Measurements from ENCODE around the gene CNBD2. TPM values are rescaled to one million over a fixed set of nuclear protein-coding genes. Genes with fewer than 3 reads are reported as not detected.
"Not testable (repeated sequence)": the region's sequence is repeated elsewhere in the genome, so short reads cannot be mapped to it uniquely, and the experiment has no call there.

CNBD2 gene
- total and polyA plus RNA-seq, 9 donors: 0.15 to 5.5 (median 0.37) TPM

- Histone ChIP-seq H3K27me3 (ENCODE audit: control insufficient read depth, insufficient read depth, low read length) (no peaks in the 10 kb centered on the region), H3K9me3 (replicated peaks; ENCODE audit: control insufficient read depth, low read depth, low read length) (no peaks in the 10 kb centered on the region), H3K36me3 (ENCODE audit: control insufficient read depth, insufficient read depth, low read length) (no peaks in the 10 kb centered on the region), H3K27ac (ENCODE audit: low read length) (no peak overlapping the region), H3K4me3 (ENCODE audit: low read length) (no peak overlapping the region), H3K4me1 (ENCODE audit: control insufficient read depth, insufficient read depth, low read length) (no peaks in the 10 kb centered on the region)
- DNase-seq: no peak
- 64% methylated on average over 1 of the region's 2 CpGs for WGBS (ENCODE audit: insufficient coverage)
These were observed 103.5 kb downstream of the CNBD2 start for GRCh38 chr20:36071848-36072247.

GRCh38 chr20:36074983-36075382, 106.6 kb downstream of the CNBD2 start:
- DNase-seq: no peak
- no CpG with 5 or more reads among the region's 2 CpGs for WGBS (ENCODE audit: insufficient coverage)
- Histone ChIP-seq H3K27me3 (ENCODE audit: control insufficient read depth, insufficient read depth, low read length) (peaks cover 3% of the 10 kb centered on the region), H3K27ac (ENCODE audit: low read length) (no peak overlapping the region), H3K9me3 (replicated peaks; ENCODE audit: control insufficient read depth, low read depth, low read length) (no peaks in the 10 kb centered on the region), H3K4me3 (ENCODE audit: low read length) (no peak overlapping the region), H3K36me3 (ENCODE audit: control insufficient read depth, insufficient read depth, low read length) (no peaks in the 10 kb centered on the region), H3K4me1 (ENCODE audit: control insufficient read depth, insufficient read depth, low read length) (no peaks in the 10 kb centered on the region)

GRCh38 chr20:36077762-36078161, 109.4 kb downstream of the CNBD2 start:
- H3K36me3 ChIP-seq (ENCODE audit: control insufficient read depth, insufficient read depth, low read length); DNase-seq; H3K4me3 ChIP-seq (ENCODE audit: low read length); H3K27ac ChIP-seq (ENCODE audit: low read length); H3K4me1 ChIP-seq (ENCODE audit: control insufficient read depth, insufficient read depth, low read length); H3K27me3 ChIP-seq (ENCODE audit: control insufficient read depth, insufficient read depth, low read length); H3K9me3 ChIP-seq (replicated peaks; ENCODE audit: control insufficient read depth, low read depth, low read length): not testable (repeated sequence)
- WGBS (ENCODE audit: insufficient coverage): 69% methylated on average over 2 of the region's 5 CpGs

- no peak for DNase-seq
- H3K27me3 ChIP-seq (ENCODE audit: control insufficient read depth, insufficient read depth, low read length): peaks cover 3% of the 10 kb centered on the region
- no peaks in the 10 kb centered on the region for H3K36me3 ChIP-seq (ENCODE audit: control insufficient read depth, insufficient read depth, low read length)
- 100% methylated on average over 1 of the region's 6 CpGs for WGBS (ENCODE audit: insufficient coverage)
- H3K9me3 ChIP-seq (replicated peaks; ENCODE audit: control insufficient read depth, low read depth, low read length): peaks cover 2% of the 10 kb centered on the region
- no peaks in the 10 kb centered on the region for H3K4me1 ChIP-seq (ENCODE audit: control insufficient read depth, insufficient read depth, low read length)
- no peak overlapping the region for H3K27ac ChIP-seq (ENCODE audit: low read length)
- no peak overlapping the region for H3K4me3 ChIP-seq (ENCODE audit: low read length)
These were observed 111.1 kb downstream of the CNBD2 start for GRCh38 chr20:36079486-36079885.

DNA sequence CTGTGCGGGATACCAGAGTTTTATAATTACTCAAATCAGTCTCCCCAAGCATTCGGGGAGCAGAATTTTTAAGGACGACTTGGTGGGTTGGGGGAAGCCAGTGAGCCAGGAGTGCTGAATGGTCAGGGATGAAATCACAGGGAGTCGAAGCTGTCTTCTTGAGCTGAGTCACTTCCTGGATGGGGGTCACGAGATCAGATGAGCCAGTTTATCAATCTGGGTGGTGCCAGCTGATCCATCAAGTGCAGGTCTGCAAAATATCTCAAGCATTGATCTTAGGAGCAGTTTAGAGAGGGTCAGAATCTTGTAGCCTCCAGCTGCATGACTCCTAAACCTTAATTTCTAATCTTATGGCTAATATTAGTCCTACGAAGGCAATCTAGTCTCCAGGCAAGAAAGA, 111.6 kb downstream of the CNBD2 start:
- H3K36me3 ChIP-seq (ENCODE audit: control insufficient read depth, insufficient read depth, low read length); H3K9me3 ChIP-seq (replicated peaks; ENCODE audit: control insufficient read depth, low read depth, low read length); H3K4me1 ChIP-seq (ENCODE audit: control insufficient read depth, insufficient read depth, low read length); H3K27me3 ChIP-seq (ENCODE audit: control insufficient read depth, insufficient read depth, low read length); H3K27ac ChIP-seq (ENCODE audit: low read length); H3K4me3 ChIP-seq (ENCODE audit: low read length); DNase-seq: not testable (repeated sequence)
- 79% methylated on average over 3 of the region's 6 CpGs for WGBS (ENCODE audit: insufficient coverage)

Other genes starting within 250 kb of the CNBD2 start
- gene RBM39, start 226.3 kb upstream of the CNBD2 start, total RNA-seq: 300 TPM
- gene RBM39, start 226.3 kb upstream of the CNBD2 start, polyA plus RNA-seq (ENCODE audit: insufficient read depth in 1 of 8, insufficient read length in 8 of 8, low replicate concordance in 1 of 8): 100 to 1,000 TPM; 222 to 310 (median 269) TPM
- 28.3 TPM for gene PHF20, start 196.6 kb upstream of the CNBD2 start, total RNA-seq
- 10 to 100 TPM; 24.1 to 35.0 (median 28.6) TPM for gene PHF20, start 196.6 kb upstream of the CNBD2 start, polyA plus RNA-seq (ENCODE audit: insufficient read depth in 1 of 8, insufficient read length in 8 of 8, low replicate concordance in 1 of 8)
- 26.4 TPM for gene SCAND1, start 14.1 kb upstream of the CNBD2 start, total RNA-seq
- 10 to 100 TPM; 28.2 to 41.9 (median 36.9) TPM for gene SCAND1, start 14.1 kb upstream of the CNBD2 start, polyA plus RNA-seq (ENCODE audit: insufficient read depth in 1 of 8, insufficient read length in 8 of 8, low replicate concordance in 1 of 8)
- 14.3 TPM for gene EPB41L1, start 186.2 kb downstream of the CNBD2 start, total RNA-seq
- 10 to 100 TPM; 18.5 to 37.6 (median 26.4) TPM for gene EPB41L1, start 186.2 kb downstream of the CNBD2 start, polyA plus RNA-seq (ENCODE audit: insufficient read depth in 1 of 8, insufficient read length in 8 of 8, low replicate concordance in 1 of 8)